ENCODE results near the gene DNMT3A. TPM values are rescaled to one million over a fixed set of nuclear protein-coding genes. Genes with fewer than 3 reads are reported as not detected.

Gene DNMT3A
- polyA plus RNA-seq (2013, experiment 1 of 4), result 102 TPM
- polyA plus RNA-seq (2013, experiment 2 of 4), result 111 TPM
- polyA plus RNA-seq (2013, experiment 3 of 4), result 68.8 TPM
- polyA plus RNA-seq (2013, experiment 4 of 4), result 75.7 TPM

DNA sequence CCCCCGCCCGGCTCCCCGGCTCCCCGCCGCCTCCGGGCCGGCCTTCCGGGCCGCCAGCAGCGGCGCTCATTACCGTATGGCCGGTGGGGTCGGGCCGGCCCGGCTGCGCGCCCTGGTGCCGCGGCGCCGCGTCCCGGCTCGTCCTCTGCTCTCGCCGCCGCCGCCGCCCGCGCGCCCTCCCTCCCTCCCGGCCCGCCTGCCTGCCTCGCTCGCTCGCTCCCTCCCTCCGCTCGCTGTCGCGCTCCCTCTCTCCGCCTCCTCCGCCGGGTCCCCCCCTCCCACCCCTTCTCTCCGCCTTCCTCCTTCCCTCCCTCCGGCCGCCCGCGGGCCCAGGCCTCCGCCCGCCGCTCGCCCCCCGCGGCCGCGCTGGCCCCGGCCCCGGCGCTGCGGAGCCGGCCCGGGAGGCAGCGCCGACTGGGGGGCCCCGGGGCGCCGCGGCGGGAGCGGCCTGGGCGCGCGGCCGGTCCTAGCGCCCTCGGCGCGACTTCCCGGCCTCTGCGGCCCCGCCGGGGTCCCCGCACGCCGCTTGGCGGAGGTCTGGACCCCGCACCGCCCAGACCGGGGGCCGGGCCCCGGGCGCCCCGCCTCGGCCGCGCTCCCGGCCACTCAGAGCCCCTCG lies at the start of gene DNMT3A:
Gene DNMT3A, minus strand, starts transcription at position 173 of the 619 bp plus-strand sequence. CDS start 27,941 bp downstream, outside the sequence.
- peak within 1 kb of the TSS; percentile 42 for H3K4me3 ChIP-seq (ENCODE audit: insufficient read depth, low read depth, low read length)
- no peaks in the 10 kb centered on the region for H3K9me3 ChIP-seq (ENCODE audit: control insufficient read depth, low read length)
- H3K4me1 ChIP-seq (ENCODE audit: control insufficient read depth, insufficient read depth, low read length), result peaks cover 3% of the 10 kb centered on the region
- H3K27ac ChIP-seq (ENCODE audit: insufficient read depth, low read depth, low read length, poor library complexity, severe bottlenecking), result no peak within 1 kb of the TSS
- no peaks in the 10 kb centered on the region for H3K36me3 ChIP-seq (ENCODE audit: control insufficient read depth, insufficient read depth, low read length)
- 0% methylated on average over 99 of the region's 100 CpGs for WGBS, 2 experiments
- H3K27me3 ChIP-seq (ENCODE audit: control insufficient read depth, insufficient read depth, low read length, poor library complexity, severe bottlenecking), result peaks cover 48% of the 10 kb centered on the region

DNA sequence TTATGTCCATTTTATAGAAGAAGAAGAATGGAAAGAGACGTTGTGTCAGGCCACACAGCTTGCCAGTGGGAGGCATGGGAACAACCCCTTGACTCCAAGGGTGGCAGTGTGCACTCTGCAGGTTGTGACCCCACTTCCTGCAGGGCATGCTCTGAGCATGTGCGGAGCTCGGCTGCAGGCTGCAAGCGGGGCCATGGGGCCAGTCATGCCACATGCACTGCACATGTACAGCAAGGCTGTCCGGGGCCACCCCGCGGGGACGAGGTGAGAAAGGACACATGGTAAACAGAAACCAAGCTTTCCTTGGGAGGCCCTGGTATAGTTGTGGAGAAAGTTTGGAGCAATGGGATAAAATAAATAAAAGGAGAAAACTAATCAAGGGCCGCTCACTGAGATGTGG lies 47.4 kb upstream of the DNMT3A start:
- H3K4me3 ChIP-seq (ENCODE audit: insufficient read depth, low read depth, low read length), result no peak overlapping the region
- H3K27ac ChIP-seq (ENCODE audit: insufficient read depth, low read depth, low read length, poor library complexity, severe bottlenecking), result no peak overlapping the region
- H3K9me3 ChIP-seq (ENCODE audit: control insufficient read depth, low read length), result no peaks in the 10 kb centered on the region
- H3K4me1 ChIP-seq (ENCODE audit: control insufficient read depth, insufficient read depth, low read length), result no peaks in the 10 kb centered on the region
- peaks cover 2% of the 10 kb centered on the region for H3K36me3 ChIP-seq (ENCODE audit: control insufficient read depth, insufficient read depth, low read length)
- WGBS, 2 experiments, result 95 to 97% methylated on average over 9 of the region's 9 CpGs
- no peaks in the 10 kb centered on the region for H3K27me3 ChIP-seq (ENCODE audit: control insufficient read depth, insufficient read depth, low read length, poor library complexity, severe bottlenecking)

DNA sequence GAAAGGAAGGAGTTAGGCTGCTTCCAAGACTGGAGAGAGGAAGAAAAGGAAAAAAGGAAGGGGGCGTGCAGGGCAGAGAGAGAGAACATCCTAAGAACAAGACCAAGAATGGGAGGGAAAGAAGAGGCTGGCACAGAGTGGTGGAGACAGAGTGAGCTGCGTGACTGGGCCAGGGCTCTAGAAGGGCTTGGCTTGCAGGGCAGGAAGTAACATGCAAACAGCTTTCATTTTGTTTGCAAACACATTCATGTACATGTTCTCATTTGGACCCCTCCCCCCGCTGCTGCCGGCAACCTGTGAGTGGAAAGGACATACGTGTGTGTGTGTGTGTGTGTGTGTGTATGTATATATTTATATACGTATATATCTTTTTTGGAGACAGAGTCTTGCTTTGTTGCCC lies 46.8 kb upstream of the DNMT3A start:
- Histone ChIP-seq H3K9me3 (ENCODE audit: control insufficient read depth, low read length) (no peaks in the 10 kb centered on the region), H3K27me3 (ENCODE audit: control insufficient read depth, insufficient read depth, low read length, poor library complexity, severe bottlenecking) (no peaks in the 10 kb centered on the region), H3K36me3 (ENCODE audit: control insufficient read depth, insufficient read depth, low read length) (peaks cover 2% of the 10 kb centered on the region), H3K4me1 (ENCODE audit: control insufficient read depth, insufficient read depth, low read length) (no peaks in the 10 kb centered on the region), H3K27ac (ENCODE audit: insufficient read depth, low read depth, low read length, poor library complexity, severe bottlenecking) (no peak overlapping the region), H3K4me3 (ENCODE audit: insufficient read depth, low read depth, low read length) (no peak overlapping the region)
- WGBS, 2 experiments, result 91% methylated on average over 6 of the region's 6 CpGs

DNA sequence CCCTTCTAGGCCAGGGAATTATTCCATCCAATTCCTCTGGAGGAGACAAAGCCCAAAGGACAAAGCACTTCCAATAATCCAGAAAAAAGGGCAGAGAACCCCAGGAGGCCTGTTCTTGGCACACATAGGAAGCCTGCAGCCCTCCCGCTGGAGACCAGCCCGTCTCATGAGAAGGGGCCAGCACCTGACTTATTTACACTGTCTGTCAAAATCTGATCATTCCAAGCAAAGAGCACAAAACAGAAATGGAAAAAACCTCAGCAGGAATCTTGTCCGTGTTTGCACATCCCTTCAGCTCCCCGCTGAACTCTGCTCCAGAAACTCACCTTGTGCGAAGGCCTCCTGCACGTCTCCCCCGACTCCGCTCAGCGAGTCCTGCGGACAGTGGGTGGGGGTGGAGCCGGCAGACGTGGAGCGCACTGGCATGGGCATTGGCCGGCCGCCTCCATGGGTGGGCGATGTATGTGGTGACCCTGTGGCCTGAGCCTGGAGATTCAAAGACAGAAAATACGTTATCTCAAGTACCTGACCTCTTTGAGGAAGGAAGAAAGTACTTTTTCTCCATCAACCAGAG lies 46.2 kb upstream of the DNMT3A start:
- Histone ChIP-seq H3K9me3 (ENCODE audit: control insufficient read depth, low read length) (no peaks in the 10 kb centered on the region), H3K36me3 (ENCODE audit: control insufficient read depth, insufficient read depth, low read length) (peaks cover 2% of the 10 kb centered on the region), H3K27me3 (ENCODE audit: control insufficient read depth, insufficient read depth, low read length, poor library complexity, severe bottlenecking) (no peaks in the 10 kb centered on the region), H3K27ac (ENCODE audit: insufficient read depth, low read depth, low read length, poor library complexity, severe bottlenecking) (no peak overlapping the region), H3K4me1 (ENCODE audit: control insufficient read depth, insufficient read depth, low read length) (no peaks in the 10 kb centered on the region), H3K4me3 (ENCODE audit: insufficient read depth, low read depth, low read length) (no peak overlapping the region)
- WGBS, 2 experiments, result 90% methylated on average over 17 of the region's 17 CpGs

DNA sequence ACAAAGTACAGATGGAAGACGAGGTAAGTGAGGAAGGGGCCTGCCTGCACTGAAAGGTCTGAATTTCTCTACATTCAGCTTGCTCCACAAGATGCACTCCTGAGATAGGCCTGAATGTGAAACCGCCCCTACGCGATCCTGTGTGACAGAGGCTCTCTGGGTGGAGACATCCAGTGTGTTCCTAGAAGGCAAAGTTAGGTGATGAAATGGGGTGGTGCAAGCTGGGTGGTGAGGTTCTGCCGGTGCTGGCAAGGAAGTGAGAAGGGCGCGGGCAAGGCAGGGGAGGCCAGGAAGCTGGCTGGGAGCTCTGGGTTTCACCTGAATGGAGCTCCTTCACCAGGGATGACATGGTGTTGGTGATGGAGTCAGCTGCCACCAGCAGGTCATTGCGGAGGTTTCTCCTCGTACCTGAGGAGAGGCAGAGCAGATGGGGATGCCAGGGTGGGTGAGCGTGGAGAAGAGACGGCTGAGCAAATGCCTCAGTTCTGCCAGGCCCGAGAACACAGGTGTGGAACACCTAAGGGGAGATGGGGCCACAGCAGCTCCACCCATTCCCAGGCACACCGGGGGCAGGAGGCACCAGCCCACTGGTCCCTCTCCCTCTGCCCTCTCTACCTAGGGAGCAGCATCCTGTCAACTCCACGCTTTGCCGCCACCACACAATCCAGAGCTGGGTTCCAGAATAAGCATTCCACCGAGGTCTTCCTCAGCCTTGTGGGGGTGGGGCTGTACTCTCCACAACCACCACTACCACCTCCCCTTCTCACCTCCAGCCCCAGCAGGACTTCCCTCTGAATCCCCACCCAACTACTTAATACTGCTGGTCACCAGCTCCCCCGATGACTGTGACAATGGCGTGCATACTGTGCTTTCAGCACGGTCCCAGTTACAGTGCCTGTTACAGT lies 45.5 kb upstream of the DNMT3A start:
- Histone ChIP-seq H3K4me3 (ENCODE audit: insufficient read depth, low read depth, low read length) (no peak overlapping the region), H3K9me3 (ENCODE audit: control insufficient read depth, low read length) (no peaks in the 10 kb centered on the region), H3K4me1 (ENCODE audit: control insufficient read depth, insufficient read depth, low read length) (no peaks in the 10 kb centered on the region), H3K27me3 (ENCODE audit: control insufficient read depth, insufficient read depth, low read length, poor library complexity, severe bottlenecking) (no peaks in the 10 kb centered on the region), H3K27ac (ENCODE audit: insufficient read depth, low read depth, low read length, poor library complexity, severe bottlenecking) (no peak overlapping the region), H3K36me3 (ENCODE audit: control insufficient read depth, insufficient read depth, low read length) (peaks cover 2% of the 10 kb centered on the region)
- WGBS, 2 experiments, result 89 to 90% methylated on average over 19 of the region's 19 CpGs

DNA sequence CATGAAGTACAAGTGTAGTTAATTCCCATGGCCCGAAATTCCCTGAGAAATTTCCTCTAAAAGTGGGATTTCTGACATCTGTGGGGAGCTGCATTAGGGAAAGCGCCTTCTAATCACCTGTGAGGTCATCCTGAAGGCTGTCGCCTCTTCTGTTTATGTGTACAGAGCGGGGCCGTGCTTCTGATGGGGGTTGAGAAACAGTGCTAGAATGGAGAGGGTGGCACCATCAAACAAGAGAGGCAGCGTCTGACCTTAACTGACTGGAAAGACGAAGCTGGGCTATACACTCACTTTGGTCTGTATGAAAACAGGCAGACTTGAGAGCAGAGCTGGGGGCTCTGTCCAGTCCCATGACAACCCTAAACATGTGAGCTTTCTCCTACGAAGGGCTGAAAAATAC lies 44.2 kb upstream of the DNMT3A start:
- Histone ChIP-seq H3K4me1 (ENCODE audit: control insufficient read depth, insufficient read depth, low read length) (no peaks in the 10 kb centered on the region), H3K36me3 (ENCODE audit: control insufficient read depth, insufficient read depth, low read length) (peaks cover 2% of the 10 kb centered on the region), H3K9me3 (ENCODE audit: control insufficient read depth, low read length) (no peaks in the 10 kb centered on the region), H3K27me3 (ENCODE audit: control insufficient read depth, insufficient read depth, low read length, poor library complexity, severe bottlenecking) (no peaks in the 10 kb centered on the region), H3K4me3 (ENCODE audit: insufficient read depth, low read depth, low read length) (no peak overlapping the region), H3K27ac (ENCODE audit: insufficient read depth, low read depth, low read length, poor library complexity, severe bottlenecking) (no peak overlapping the region)
- 95% methylated on average over 8 of the region's 8 CpGs for WGBS, 2 experiments

DNA sequence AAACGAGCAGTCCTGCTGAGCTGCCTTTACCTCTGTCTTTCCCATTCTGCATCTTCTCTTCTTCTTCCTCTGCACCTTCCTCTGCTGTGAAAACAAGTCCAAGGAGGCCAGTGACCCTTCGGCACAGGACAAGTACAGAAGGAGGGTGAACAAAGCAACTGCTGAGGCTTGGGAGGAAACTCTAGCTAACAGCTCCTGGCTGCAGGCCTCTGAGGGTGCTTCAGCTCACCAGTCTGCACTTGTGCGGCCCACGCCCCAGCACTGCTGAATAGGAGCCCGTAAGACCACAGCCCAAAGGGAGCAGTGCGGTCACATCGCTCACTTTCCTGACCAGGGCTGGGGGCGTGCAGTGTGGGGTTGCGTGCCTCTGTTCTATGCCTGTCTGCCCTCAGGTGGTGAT lies 42.1 kb upstream of the DNMT3A start:
- H3K27me3 ChIP-seq (ENCODE audit: control insufficient read depth, insufficient read depth, low read length, poor library complexity, severe bottlenecking), result no peaks in the 10 kb centered on the region
- WGBS, 2 experiments, result 91 to 94% methylated on average over 9 of the region's 9 CpGs
- H3K27ac ChIP-seq (ENCODE audit: insufficient read depth, low read depth, low read length, poor library complexity, severe bottlenecking), result no peak overlapping the region
- no peak overlapping the region for H3K4me3 ChIP-seq (ENCODE audit: insufficient read depth, low read depth, low read length)
- no peaks in the 10 kb centered on the region for H3K9me3 ChIP-seq (ENCODE audit: control insufficient read depth, low read length)
- no peaks in the 10 kb centered on the region for H3K36me3 ChIP-seq (ENCODE audit: control insufficient read depth, insufficient read depth, low read length)
- no peaks in the 10 kb centered on the region for H3K4me1 ChIP-seq (ENCODE audit: control insufficient read depth, insufficient read depth, low read length)

DNA sequence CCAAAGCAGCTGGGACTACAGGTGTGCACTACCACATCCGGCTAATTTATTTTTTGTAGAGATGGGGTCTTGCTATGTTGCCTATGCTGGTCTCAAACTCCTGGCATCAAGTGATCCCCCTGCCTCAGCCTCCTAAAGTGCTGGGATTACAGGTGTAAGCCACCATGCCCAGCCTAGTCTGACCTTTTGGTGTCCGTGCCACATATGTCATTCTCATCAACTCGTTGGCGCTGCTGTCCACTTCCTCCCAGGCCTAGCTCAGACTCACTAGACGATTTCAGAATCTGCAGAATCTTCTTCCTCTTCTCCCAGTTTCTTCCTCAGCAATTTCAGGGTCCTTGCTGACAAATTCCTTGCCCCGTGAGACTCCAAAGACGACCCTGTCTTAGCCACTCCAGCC lies 39.8 kb upstream of the DNMT3A start:
- Histone ChIP-seq H3K27ac (ENCODE audit: insufficient read depth, low read depth, low read length, poor library complexity, severe bottlenecking) (no peak overlapping the region), H3K4me3 (ENCODE audit: insufficient read depth, low read depth, low read length) (no peak overlapping the region), H3K9me3 (ENCODE audit: control insufficient read depth, low read length) (no peaks in the 10 kb centered on the region), H3K36me3 (ENCODE audit: control insufficient read depth, insufficient read depth, low read length) (no peaks in the 10 kb centered on the region), H3K4me1 (ENCODE audit: control insufficient read depth, insufficient read depth, low read length) (peaks cover 14% of the 10 kb centered on the region), H3K27me3 (ENCODE audit: control insufficient read depth, insufficient read depth, low read length, poor library complexity, severe bottlenecking) (no peaks in the 10 kb centered on the region)
- WGBS, 2 experiments, result 92% methylated on average over 7 of the region's 7 CpGs

DNA sequence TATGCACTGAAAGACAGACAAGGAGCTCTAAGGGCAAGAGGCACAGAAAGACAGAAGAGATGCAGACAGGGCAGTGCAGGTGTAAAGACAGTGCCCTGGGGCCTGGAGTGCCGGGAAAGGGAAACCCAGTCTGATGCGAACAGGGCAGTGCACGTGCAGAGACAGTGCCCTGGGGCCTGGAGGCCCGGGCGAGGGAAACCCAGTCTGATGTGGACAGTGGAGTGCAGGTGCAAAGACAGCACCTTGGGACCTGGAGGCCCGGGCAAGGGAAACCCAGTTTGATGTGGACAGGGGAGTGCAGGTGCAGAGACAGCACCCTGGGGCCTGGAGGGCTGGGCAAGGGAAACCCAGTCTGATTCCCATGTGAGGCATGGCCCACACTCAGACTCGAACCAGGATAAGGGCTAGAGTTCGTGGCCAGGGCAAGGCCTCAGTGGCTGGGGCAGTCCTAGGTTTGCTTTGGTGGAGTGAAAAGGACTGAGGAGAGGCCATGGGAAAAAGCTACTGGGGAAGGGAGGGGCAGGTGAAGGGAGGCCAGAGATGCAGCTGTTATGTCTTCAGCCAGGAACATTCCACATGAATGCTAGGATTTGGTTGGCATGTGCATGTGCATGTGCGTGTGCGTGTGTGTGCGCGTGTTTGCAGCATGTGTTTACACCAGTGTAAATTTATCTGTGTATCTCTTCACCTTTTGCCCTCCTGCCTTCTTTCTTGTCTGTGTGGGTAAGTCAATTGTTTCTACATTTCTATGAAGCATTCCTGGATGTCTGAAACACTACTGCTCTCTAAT lies 39.1 kb upstream of the DNMT3A start:
- no peak overlapping the region for H3K4me3 ChIP-seq (ENCODE audit: insufficient read depth, low read depth, low read length)
- WGBS, 2 experiments, result 96% methylated on average over 12 of the region's 12 CpGs
- H3K27ac ChIP-seq (ENCODE audit: insufficient read depth, low read depth, low read length, poor library complexity, severe bottlenecking), result no peak overlapping the region
- no peaks in the 10 kb centered on the region for H3K9me3 ChIP-seq (ENCODE audit: control insufficient read depth, low read length)
- peaks cover 16% of the 10 kb centered on the region for H3K4me1 ChIP-seq (ENCODE audit: control insufficient read depth, insufficient read depth, low read length)
- H3K27me3 ChIP-seq (ENCODE audit: control insufficient read depth, insufficient read depth, low read length, poor library complexity, severe bottlenecking), result peaks cover 2% of the 10 kb centered on the region
- no peaks in the 10 kb centered on the region for H3K36me3 ChIP-seq (ENCODE audit: control insufficient read depth, insufficient read depth, low read length)

Measured in ectodermal cell (in vitro differentiated cells).